B cell (primary cell): ENCODE results near the gene LRBA.

Source experiments
- CTCF ChIP-seq: fragments of 200-600 bp; IDR thresholded peaks from one replicate; pipeline ENCODE4 v1.8.0; 2022; ENCODE audit warnings: antibody characterized with exemption, mild to moderate bottlenecking
- EZH2 ChIP-seq: IDR thresholded peaks from 2 replicates; pipeline ENCODE4 v1.6.1; 2012; ENCODE audit warnings: borderline replicate concordance, low read depth, mild to moderate bottlenecking, moderate library complexity, low read length; ENCODE audit not compliant: insufficient read depth, poor library complexity, severe bottlenecking

GRCh38 chr4:150852216-150852615 lies 162.9 kb downstream of the LRBA start:
- TF ChIP-seq CTCF (no peak), EZH2 (no peak)
